ENCODE data around the gene MPND.

DNA sequence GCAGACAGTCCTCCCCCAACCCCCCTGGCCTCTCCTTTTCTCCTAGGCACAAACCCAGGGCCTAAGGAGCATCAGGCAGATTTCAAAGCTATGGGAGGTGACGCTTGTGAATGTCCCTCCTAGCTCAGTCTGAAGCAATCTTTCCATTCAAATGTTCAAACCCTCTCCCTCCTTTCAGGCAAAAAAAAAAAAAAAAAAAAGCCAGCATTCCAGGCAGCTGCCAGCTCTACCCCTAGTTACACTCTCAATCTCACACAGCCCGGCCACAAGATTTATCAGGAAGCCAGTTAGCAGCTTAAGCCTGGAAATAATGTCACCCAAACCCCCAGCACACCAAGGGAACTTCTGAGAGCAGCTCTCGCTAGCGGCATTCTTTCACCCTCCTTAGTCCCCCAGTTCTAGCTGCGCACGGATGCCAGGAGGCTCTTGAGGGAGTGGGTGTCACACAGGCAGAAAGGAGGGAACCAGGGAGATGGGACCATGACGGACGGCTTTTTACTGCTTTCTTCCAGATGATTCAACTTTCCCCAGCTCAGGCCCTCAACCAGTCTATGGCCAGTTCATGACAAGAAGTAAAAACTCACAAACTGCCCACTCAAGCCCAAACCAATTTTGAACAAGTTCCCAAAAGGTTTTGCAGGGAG, 50.7 kb downstream of the MPND start:
- TF ChIP-seq EP300 (IDR thresholded peaks at IDR 0.05) (no peak), POLR2A (IDR thresholded peaks at IDR 0.05) (no peak), POLR2AphosphoS5 (IDR thresholded peaks at IDR 0.05) (no peak)
- TF ChIP-seq, protein P1, sequence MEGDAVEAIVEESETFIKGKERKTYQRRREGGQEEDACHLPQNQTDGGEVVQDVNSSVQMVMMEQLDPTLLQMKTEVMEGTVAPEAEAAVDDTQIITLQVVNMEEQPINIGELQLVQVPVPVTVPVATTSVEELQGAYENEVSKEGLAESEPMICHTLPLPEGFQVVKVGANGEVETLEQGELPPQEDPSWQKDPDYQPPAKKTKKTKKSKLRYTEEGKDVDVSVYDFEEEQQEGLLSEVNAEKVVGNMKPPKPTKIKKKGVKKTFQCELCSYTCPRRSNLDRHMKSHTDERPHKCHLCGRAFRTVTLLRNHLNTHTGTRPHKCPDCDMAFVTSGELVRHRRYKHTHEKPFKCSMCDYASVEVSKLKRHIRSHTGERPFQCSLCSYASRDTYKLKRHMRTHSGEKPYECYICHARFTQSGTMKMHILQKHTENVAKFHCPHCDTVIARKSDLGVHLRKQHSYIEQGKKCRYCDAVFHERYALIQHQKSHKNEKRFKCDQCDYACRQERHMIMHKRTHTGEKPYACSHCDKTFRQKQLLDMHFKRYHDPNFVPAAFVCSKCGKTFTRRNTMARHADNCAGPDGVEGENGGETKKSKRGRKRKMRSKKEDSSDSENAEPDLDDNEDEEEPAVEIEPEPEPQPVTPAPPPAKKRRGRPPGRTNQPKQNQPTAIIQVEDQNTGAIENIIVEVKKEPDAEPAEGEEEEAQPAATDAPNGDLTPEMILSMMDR (IDR thresholded peaks at IDR 0.05) = no peak
